Measurements from ENCODE around the gene ADNP.

DNA sequence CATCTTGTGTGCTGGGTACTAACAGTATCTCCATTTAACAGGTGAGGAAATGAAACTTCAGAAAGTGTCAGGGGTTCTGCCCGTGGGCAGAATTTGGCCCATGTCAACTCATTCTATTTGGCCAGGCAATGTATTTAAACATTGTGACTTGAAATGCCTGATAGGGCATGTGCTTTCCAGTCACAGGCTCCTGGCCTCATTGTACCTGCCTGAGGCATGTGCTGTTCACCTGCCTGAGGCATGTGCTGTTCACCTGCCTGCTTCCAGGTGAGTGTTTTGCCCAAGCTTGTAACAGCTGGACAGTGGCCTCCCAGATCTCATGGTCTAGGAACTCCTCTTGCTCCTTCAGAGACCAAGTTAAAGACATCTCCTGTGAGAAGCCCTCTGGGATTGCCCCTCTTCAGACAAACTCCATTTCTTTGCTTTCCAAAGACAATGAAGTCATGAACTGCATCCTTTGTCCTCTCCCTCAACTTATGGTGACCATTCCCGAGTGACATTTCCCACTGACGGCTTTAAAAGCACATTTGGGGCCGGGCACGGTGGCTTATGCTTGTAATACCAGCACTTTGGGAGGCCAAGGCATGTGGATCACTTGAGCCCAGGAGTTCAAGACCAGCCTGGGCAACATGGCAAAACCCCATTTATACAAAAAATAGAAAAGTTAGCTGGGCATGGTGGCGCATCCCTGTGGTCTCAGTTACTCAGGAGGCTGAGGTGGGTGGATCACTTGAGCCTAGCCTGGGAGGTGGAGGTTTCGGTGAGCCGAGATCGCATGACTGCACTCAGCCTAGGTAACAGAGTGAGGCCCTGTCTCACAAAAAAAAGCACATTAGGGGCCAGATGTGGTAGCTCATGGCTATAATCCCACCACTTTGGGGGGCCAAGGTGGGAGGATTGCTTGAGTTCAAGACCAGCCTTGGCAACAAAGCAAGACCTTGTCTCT, 87.6 kb downstream of the ADNP start:
- TF ChIP-seq, protein P1, sequence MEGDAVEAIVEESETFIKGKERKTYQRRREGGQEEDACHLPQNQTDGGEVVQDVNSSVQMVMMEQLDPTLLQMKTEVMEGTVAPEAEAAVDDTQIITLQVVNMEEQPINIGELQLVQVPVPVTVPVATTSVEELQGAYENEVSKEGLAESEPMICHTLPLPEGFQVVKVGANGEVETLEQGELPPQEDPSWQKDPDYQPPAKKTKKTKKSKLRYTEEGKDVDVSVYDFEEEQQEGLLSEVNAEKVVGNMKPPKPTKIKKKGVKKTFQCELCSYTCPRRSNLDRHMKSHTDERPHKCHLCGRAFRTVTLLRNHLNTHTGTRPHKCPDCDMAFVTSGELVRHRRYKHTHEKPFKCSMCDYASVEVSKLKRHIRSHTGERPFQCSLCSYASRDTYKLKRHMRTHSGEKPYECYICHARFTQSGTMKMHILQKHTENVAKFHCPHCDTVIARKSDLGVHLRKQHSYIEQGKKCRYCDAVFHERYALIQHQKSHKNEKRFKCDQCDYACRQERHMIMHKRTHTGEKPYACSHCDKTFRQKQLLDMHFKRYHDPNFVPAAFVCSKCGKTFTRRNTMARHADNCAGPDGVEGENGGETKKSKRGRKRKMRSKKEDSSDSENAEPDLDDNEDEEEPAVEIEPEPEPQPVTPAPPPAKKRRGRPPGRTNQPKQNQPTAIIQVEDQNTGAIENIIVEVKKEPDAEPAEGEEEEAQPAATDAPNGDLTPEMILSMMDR (conservative IDR thresholded peaks at IDR 0.05; ENCODE audit: low read depth, low read length) = no peak
- TF ChIP-seq EZH2phosphoT487 (IDR thresholded peaks at IDR 0.05; ENCODE audit: borderline replicate concordance, low read length) = no peak
